HG03060 (cell line): ENCODE results near the gene TNFRSF11A.

ENCODE experiments used
- ATAC-seq: cut with Tn5 transposase; IDR thresholded peaks from one replicate; pipeline ENCODE4 v1.9.1; 2021; ENCODE audit warnings: low read depth, moderate number of reproducible peaks; ENCODE audit not compliant: unreplicated experiment

The TNFRSF11A gene

DNA sequence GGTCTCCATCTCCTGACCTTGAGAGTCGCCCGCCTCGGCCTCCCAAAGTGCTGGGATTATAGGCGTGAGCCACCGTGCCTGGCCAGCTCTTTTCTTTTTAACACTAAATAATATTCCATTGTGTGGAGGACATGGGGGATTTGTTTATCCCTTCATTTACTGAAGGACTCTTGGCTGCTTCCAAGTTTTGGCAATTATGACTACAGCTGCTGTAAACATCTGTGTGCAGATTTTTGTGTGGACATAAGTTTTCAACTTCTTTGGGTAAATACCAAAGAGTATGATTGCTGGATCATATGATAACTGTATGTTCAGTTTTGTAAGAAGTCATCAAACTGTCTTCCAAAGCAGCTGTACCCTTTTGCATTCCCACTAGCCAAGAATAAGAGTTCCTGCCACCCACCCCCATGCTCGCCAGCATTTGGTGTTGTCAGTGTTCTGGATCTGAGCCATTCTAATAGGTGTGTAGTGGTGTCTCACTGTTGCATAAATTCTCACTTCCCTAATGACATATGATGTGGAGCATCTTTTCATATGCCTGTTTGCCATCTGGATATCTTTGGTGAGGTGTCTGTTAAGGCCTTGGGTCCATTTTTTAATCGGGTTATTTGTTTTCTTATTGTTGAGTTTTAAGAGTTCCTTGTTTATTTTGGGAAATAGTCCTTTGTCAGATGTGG is 52.2 kb downstream of the TNFRSF11A start:
- no peak for ATAC-seq

DNA sequence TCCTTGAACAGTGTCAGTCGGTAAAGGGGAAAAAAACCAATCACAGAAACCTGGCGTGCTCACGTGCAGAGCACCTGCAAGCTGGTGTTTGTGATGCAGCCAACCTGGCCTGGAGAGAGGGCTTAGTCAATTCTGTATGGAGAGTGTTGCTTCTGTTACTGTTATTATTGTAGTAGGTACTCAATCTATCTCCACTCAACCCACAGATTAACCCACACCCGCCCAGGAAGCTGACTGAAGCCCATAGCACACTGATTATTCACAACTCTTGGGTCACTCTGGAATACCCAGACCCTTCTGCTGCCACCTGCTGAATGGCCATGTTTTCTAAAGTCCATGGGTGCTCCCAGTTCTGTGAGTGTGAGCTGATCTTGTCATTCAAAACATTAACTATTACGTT is 53.9 kb downstream of the TNFRSF11A start:
- ATAC-seq: no peak

DNA sequence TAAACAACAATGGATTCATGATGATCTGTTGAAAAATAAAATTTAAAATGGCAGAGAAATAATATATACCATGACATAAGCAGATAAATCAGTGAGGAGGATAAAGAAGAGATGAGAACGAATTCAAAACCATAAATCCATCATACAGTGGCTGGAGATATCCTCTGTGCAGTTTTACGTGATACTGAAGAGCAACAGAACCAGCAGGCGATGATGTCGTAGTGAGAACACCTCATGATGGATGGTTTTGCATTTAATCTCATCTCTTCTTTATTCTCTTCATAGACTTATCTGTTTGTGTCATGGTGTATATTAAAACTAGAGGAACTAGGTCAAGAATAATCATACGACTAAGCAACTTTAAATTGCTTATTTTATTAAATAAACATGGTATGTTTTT is 56.3 kb downstream of the TNFRSF11A start:
- ATAC-seq: no peak

DNA sequence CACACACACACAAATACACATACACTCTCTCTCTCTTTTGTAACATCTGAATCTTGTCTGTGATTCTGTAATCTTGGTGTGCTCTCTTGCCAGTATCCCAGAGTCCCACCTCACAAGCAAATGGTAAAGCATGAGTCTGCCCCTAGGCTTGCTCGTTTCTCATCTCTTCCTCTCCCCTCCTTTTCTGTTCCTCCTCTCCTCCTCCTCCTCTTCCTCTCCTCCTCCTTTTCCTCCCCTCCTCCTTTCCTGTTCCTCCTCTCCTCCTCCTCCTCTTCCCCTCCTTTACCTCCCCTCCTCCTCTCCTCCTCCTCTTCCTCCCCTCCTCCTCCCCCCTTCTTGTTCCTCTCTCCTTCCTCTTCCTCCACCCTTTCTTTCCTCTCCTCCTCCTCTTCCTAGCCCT is 59.0 kb downstream of the TNFRSF11A start:
- no peak for ATAC-seq

DNA sequence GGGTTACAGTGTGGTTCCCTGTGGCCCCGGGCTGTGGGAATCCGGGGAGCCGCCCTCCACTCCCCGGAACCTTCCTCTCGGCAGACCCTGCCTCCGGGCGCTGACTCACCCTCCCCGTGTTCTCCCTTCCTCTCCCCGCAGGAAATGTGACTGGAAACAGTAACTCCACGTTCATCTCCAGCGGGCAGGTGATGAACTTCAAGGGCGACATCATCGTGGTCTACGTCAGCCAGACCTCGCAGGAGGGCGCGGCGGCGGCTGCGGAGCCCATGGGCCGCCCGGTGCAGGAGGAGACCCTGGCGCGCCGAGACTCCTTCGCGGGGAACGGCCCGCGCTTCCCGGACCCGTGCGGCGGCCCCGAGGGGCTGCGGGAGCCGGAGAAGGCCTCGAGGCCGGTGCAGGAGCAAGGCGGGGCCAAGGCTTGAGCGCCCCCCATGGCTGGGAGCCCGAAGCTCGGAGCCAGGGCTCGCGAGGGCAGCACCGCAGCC is 59.5 kb downstream of the TNFRSF11A start:
- no peak for ATAC-seq

DNA sequence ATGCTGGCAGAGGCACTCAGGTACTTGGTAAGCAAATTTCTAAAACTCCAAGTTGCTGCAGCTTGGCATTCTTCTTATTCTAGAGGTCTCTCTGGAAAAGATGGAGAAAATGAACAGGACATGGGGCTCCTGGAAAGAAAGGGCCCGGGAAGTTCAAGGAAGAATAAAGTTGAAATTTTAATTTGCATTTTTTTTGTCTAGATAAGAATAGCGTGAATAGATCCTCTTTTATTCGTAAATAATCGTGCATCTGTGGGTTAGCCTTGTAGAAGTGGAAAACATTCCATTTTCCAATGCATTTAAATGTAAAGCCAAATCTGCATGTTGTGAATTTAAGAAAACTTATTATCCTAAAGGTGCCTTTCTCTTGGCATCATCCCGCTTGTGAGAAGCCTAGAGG is 61.0 kb downstream of the TNFRSF11A start:
- no peak for ATAC-seq

DNA sequence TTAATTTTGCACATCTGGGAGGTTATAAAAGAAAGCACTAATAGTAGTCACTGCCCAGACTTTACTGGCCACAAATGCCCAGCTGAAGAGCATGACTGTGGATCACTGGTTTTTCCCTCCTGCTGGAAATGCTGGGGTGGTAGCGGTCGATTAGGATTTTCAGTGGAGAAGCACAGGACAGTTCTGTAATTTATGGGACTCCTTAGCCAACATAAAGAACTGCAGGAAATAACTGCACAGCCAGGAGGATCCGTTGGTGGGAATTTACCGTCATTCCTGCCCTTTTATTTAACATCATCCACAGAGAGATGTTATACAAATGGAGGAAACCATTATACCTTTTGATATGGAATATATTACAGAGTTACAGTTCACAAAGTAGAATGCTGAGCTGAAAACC is 61.5 kb downstream of the TNFRSF11A start:
- ATAC-seq: no peak

DNA sequence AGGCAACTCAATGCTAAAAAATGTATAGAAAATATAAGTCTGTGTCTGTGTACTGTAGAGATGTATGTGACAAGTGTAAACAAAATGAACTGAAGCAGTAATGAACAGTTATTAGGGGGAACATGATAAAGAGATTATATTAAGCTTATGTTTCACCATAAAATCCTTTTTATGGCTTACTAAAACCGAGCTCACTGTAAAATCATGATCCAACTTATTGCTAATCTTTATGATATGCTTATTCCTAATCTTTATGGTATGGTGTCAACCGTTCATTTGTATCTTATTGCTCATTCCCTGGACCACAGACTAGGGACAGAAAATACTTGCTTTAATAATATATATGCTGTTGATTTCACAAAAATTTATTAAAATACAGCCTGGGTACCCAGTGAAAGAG is 62.1 kb downstream of the TNFRSF11A start:
- no peak for ATAC-seq

DNA sequence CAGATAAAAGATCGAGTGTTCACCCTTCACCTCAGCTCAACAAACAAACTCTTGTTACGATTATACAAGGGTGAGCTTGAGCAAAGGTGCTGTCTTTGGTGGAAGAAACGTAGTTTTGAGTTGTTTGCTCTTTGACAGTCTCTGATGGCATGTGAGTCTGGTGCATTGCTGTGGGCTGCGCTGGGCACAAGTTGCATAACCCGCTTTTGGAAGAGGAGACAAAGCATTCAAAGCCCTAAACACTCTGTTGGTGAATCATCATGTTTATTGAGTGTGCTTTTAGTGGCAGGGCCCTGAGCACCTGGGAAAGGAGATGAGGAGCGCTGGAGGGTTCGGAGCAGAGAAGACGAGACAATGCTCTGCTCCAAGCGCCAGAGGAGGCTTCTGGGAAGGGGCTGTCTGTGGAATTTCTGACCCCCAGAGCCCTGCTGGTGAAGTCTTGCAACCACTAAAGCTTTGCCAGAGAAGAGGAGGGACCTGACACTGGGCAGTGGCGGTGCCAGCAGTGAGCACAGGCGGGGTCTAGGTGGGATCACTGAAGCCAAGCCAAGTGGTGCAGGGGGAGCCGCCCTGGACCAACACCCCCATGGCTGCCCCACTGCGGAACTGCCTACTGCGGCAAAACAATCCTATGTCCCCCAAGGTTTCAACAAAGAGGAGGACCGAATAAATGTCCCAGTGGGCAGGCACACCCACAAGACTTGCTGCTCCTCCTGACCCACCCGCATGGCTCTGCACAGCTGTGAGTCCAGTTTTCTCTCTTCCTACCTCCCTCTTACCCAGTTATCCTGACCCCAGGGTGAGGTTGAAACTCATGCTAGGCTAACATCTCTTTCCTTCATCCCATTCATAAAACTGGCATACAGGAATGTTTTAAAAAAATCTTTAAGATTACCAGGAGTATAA is 64.0 kb downstream of the TNFRSF11A start:
- no peak for ATAC-seq

DNA sequence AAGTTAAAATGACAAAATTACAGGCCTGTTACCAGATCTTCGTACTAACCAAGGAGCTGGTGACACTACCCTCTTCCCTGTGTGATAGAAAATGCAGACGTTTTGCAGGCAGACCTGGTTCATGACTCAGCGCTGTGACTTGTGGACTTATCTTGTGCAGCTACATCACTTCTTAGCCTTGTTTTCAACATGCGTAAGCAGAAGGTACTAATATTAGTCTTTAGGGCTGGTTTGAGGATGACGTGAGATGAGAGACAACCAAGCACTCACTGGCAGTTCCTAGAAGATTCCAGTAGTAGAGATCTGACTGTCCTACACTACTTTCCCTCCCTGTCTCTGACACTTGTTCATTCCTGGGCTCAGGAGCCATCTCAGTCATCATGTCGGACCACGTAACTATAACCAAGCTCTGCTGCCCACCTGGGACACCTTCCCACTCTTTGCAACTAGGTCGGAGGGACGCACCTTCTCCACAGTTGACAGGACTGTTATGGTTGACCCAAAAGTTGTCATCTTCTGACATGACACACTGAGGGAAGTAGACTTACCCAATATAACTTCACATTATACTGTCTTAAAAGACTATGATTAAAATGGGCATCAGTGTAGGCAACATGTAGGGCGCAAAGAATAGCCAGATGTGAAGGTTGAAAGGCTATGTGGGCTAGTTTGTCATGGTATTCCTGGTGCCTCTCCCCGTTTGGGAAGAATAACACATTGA is 64.8 kb downstream of the TNFRSF11A start:
- ATAC-seq: no peak

DNA sequence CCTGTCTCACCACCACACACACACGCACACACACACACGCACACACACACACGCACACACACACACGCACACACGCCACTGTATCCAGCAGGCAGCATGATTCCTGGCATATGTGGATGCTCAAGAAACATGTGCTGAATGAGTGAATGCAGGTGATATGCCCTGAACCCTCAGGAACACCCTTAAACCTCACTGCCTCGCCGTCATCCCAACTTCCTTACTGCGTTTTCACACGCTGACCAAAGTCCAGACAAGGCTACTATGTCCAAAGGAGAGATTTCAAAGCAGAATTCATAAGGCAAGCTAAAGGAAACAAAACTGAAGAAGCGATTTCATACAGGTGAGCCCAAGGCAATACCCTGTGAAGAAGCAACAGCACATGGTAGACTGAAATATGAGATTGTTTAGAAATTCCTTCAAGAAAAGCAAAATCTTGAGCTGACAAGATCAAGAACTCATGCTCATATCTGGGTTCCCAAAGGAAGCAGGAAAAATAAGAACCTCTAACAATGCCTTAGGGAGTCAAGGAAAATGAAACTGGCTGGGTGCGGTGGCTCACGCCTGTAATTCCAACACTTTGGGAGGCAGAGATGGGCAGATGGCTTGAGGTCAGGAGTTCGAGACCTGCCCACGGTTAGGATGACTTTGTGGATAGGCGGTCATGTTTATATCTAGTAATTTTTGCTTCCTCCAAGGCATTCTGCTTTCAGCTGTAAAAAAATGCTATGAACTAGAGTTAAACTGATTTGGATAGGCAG is 69.1 kb downstream of the TNFRSF11A start:
- no peak for ATAC-seq

DNA sequence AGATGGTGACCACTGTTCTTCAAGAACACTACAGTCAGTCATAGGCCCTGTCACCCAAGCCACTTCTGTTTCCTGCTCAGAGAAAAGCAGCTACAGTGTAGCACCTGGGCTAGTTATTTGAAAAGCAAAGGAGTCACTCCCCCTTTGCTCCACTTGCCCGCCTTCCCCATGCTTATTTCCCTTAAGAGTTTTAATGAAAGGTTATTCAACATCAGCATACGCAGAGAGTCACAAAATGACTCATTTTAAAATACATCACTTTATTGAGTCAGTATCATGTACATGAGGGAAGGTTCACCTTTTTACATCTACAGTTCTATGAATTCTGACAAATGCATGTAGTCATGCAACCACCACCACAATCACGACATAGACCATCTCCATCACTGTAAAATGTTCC is 71.3 kb downstream of the TNFRSF11A start:
- ATAC-seq: no peak

DNA sequence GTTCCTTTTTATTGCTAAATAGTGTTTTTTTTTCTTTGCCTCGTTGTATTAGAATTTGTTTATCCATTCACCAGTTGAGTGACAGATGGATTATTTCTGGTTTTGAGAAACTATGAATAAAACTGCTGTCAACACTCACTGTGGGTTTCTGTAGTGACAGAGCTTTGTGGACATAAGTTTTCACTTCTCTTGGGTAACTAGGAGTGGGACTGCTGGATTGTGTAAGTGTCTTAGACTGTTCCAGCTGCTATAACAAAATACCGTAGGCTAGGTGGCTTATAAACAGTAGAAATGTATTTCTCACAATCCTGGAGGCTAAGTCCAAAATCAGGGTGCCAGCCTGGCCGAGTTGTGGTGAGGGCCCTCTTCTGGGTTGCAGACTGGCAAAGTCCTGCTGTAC is 71.9 kb downstream of the TNFRSF11A start:
- no peak for ATAC-seq

DNA sequence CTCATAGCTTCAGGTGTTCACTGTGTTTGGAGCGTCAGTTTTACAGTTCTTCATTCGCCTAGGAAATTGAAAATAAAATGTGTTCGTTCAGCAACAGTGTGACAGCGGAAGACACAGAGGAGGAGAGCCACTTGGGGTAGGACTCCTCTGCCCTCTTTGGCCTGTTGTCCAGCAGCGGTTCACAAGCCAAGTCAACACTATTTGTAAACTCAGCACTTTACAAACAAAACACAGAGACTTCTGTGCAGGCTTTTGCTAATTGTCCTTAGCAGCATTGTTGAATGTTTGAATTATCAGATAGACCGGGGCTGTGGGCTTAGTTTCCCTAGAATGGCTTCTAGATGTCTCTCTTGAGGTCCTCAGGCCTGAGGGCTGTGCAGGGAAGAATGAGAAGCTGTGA is 73.2 kb downstream of the TNFRSF11A start:
- no peak for ATAC-seq

DNA sequence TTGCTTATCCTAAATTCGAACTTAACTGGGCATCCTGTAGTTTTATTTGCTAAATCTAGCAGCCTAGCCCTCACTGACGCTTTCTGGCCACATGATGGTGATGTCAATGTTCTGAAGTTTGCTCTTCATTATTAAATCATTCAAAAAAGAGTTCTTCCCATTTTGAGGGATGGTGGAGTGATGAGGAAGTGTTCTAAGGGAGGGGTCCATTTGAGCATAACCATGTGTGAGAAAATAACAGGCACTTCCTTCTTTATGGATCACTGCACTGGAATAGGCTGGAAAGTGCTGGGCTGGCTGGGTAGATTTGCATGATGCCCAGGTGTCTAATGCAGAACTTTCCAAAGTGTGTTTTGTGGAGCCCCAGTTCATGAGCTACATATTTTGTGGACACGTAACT is 74.2 kb downstream of the TNFRSF11A start:
- ATAC-seq: no peak

DNA sequence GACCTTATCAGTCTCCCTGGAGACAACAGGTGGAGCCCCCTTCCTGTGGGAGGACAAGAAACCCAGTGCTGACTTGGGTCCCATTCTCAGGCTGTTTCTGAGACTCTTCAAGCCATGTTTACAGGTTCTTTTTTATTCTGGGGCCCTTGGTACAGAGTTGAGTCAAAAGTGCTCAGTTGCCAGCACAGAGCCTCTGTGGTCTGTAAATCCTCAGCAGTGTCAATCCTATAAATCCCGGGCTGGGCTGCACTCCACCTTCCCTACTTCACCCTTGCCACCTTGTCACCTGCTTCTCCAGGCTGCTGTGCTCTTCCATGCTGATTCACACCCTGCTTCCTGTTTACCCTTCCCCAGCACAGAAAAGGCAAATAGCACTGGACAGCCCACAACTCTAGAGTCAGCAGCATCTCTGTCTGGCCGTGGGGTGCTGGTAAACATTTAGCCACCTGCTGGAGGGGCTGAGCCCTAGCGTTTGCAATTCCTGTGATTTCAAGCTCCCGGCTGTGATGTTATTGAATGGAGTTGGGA is 74.7 kb downstream of the TNFRSF11A start:
- ATAC-seq: no peak

DNA sequence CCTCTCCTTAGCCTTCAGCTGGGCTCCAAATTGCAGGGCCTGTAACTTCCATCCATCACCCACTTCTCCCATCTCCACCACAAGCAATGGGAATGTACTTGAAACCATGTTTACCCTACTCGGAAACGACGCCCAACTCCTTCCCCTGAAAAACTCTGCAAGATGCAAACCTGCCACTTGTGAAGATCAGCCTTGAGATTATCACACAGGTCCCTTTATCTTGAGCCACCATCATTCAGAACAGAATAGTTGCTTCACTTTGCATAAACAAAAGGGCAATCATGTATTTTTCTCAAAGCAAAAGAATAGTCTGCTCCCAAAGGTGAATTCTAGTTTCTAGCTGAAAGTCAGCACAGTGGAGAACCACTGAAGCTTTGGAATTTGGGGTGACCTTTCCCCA is 75.8 kb downstream of the TNFRSF11A start:
- no peak for ATAC-seq

DNA sequence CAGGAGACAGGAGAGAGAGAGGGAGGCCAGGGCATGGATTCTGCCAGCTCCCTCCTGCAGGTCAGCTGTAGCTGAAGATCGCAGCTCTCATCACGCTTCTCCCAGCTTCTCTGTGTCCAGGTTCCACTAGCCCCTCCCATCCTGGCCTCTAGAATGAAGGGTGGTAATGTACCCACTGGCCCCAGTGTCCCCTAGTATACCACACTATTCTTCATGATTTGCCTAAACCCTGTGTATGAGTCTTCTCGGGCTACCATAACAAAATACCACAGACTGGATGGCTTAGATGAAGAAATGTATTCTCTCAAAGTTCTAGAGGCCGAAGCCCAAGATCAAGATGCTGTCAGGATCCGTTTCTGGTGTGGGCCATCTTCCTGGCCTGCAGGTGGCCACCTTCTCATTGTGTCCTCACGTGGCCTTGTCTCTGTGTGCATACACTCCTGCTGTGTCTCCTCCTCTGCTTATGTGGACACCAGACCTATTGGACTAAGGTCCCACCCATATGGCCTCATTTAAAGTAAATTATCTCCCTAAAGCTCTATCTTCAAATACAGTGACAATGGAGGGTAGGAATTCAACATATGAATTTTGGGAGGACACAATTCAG is 77.3 kb downstream of the TNFRSF11A start:
- no peak for ATAC-seq

DNA sequence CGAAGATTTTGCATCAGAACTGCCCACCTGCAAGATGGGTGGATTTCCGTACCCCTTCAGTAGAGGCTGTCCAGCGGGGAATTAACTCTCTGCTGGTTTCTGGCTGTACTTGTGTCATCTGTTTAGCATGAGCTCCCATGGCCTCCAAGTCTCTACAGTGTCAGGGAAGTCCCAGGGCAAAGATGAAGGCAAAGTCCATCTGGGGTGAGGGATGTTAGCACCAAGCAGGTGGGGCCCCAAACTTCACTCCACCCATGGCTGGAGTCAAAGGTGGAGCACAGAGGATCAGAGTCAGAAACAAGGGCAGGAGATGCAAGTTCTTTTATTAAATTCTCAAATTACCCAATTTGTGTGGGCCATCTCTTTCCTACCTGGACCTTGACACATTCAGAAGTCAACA is 78.0 kb downstream of the TNFRSF11A start:
- ATAC-seq: no peak

DNA sequence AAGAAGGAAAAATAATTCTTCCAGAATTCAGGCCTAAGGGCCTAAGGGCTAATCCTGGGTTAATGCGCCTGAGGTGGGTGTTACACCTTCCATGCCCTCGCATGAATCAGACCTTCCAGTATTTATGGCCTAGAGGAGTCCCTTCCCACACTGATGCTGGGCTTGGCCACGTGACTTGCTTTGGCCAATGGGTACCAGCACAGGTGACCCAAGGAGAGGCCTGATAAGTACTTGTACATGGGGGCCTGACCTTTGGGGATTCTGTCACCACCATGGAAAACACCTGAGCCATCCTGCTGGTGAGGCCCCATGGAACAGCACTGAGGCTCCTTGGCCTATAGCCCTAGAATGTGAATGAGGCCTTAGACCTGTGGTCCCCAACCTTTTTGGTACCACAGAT is 79.8 kb downstream of the TNFRSF11A start:
- ATAC-seq: no peak
